H1 (cell line): Measurements from ENCODE around the gene CGN. TPM values are rescaled to one million over a fixed set of nuclear protein-coding genes. Genes with fewer than 3 reads are reported as not detected.

Experiments
- CHD7 ChIP-seq: fragments of 300-600 bp; sonication (generic); IDR thresholded peaks from 2 replicates; pipeline ENCODE4 v1.7.1; 2012; ENCODE audit warnings: low read length, moderate library complexity, mild to moderate bottlenecking, inconsistent platforms; ENCODE audit not compliant: insufficient replicate concordance
- GTF2F1 ChIP-seq: IDR thresholded peaks from 2 replicates; pipeline ENCODE4 v1.6.1; 2012; ENCODE audit warnings: low read depth, low read length, improper control_type of control experiment, borderline replicate concordance
- KDM5A ChIP-seq: fragments of 200-600 bp; IDR thresholded peaks from 2 replicates; pipeline ENCODE4 v1.7.1; 2012; ENCODE audit warnings: mild to moderate bottlenecking, low read length, inconsistent platforms, mixed read lengths
- POU5F1 ChIP-seq: IDR thresholded peaks from 2 replicates; pipeline ENCODE4 v1.6.1; 2011; ENCODE audit warnings: low read depth, mild to moderate bottlenecking, low read length, moderate library complexity
- SAP30 ChIP-seq: fragments of 300-600 bp; sonication (generic); IDR thresholded peaks from 2 replicates; pipeline ENCODE4 v1.7.1; 2012; ENCODE audit warnings: low read length, moderate library complexity, mild to moderate bottlenecking, inconsistent platforms; ENCODE audit not compliant: insufficient read depth, insufficient replicate concordance
- SP2 ChIP-seq: IDR thresholded peaks from 2 replicates; pipeline ENCODE4 v1.6.1; 2012; ENCODE audit warnings: mild to moderate bottlenecking, low read length, inconsistent platforms
- polyA plus RNA-seq, 7 experiments: library from polyadenylated mRNA; depleted of rRNA in 3 of 7; stranded (reverse) in 5 of 7; unstranded in 2 of 7; fragments of >200 nt in 5 of 7; fragments of 200-250 nt in 2 of 7; gene quantifications; 1 replicate in 5 of 7; 2 replicates in 1 of 7; 4 replicates in 1 of 7; pipeline versions ENCODE4 v1.2.1 to v1.2.3, GENCODE V29; 2011 to 2013; ENCODE audit warnings: missing spikeins in 2 of 7, mixed read lengths in 2 of 7
- total RNA-seq: library from RNA; stranded (reverse); fragmentation: NEBNext Ultra II Directional; extraction: Animal tissue kit (Norgen Biotek cat#: 25700); gene quantifications from 2 replicates; pipeline ENCODE4 v1.2.1, GENCODE V29; 2021

Gene CGN
- total and polyA plus RNA-seq, 2 of the 8 experiments (the other 6 are each of a cell fraction or from before 2014, with no cell fraction given) = 15.9 to 52.7 TPM

- no peak for TF ChIP-seq CHD7
- TF ChIP-seq SAP30 = no peak
- no peak for TF ChIP-seq POU5F1
- TF ChIP-seq KDM5A = no peak
- no peak for TF ChIP-seq SP2
- no peak for TF ChIP-seq GTF2F1
Measured at GRCh38 chr1:151526735-151527525, 15.7 kb downstream of the CGN start (continued).
